ENCODE results near the gene ORM2. TPM values are rescaled to one million over a fixed set of nuclear protein-coding genes. Genes with fewer than 3 reads are reported as not detected.

The ORM2 gene
- total and polyA plus RNA-seq, 2 experiments from 2014 or later: 0.76 TPM

- Histone ChIP-seq H3K9me2 (ENCODE audit: insufficient read depth) (no peaks in the 10 kb centered on the region), H4K20me1 (replicated peaks; ENCODE audit: insufficient read depth) (no peaks in the 10 kb centered on the region), H3K27me3 (ENCODE audit: insufficient read depth) (no peaks in the 10 kb centered on the region), H3K4me2 (no peak overlapping the region), H3K4me1 (ENCODE audit: insufficient read depth) (peaks cover 7% of the 10 kb centered on the region), H3K36me3 (ENCODE audit: insufficient read depth) (peaks cover 34% of the 10 kb centered on the region), H3F3A (replicated peaks; ENCODE audit: low read depth) (no peaks in the 10 kb centered on the region), H3K27ac (ENCODE audit: low read depth) (no peak overlapping the region), H3K4me3 (no peak overlapping the region), H2AFZ (no peak overlapping the region), H3K79me2 (replicated peaks; ENCODE audit: insufficient read depth) (no peaks in the 10 kb centered on the region)
- H3K27me3 Mint-ChIP-seq (ENCODE audit: insufficient read depth, low read depth, poor library complexity): no peaks in the 10 kb centered on the region
- H3K9me3 Mint-ChIP-seq: peaks cover 19% of the 10 kb centered on the region
- TF ChIP-seq POLR2AphosphoS5 (IDR thresholded peaks at IDR 0.05; ENCODE audit: low read depth) (no peak), JUNB (IDR thresholded peaks at IDR 0.05; ENCODE audit: unreplicated experiment) (no peak), ZNF331 (CRISPR knock-in tag; IDR thresholded peaks at IDR 0.05; ENCODE audit: low read depth) (no peak), REST (IDR thresholded peaks at IDR 0.05; ENCODE audit: unreplicated experiment) (no peak), ZNF462 (CRISPR knock-in tag; IDR thresholded peaks at IDR 0.05) (no peak), ETS1 (IDR thresholded peaks at IDR 0.05) (no peak), EZH2phosphoT487 (IDR thresholded peaks at IDR 0.05; ENCODE audit: unreplicated experiment) (no peak), CREB1 (CRISPR knock-in tag; IDR thresholded peaks at IDR 0.05; ENCODE audit: low read depth) (no peak), CTCF (conservative IDR thresholded peaks at IDR 0.05; ENCODE audit: low read depth in 2 of 2) (no peak), STAT1 (IDR thresholded peaks at IDR 0.05; ENCODE audit: unreplicated experiment) (no peak), EZH2 (IDR thresholded peaks at IDR 0.05; ENCODE audit: low read depth, unreplicated experiment) (no peak), NANOG (IDR thresholded peaks at IDR 0.05; ENCODE audit: borderline replicate concordance) (no peak), ZNF114 (CRISPR knock-in tag; IDR thresholded peaks at IDR 0.05) (no peak)
- ATAC-seq (no peak), DNase-seq (ENCODE audit: low spot score) (no peak)
- H3K4me1 Mint-ChIP-seq: peaks cover 17% of the 10 kb centered on the region
- no peak overlapping the region for H3K27ac Mint-ChIP-seq
- no peak overlapping the region for H3K4me3 Mint-ChIP-seq
- H3K36me3 Mint-ChIP-seq (ENCODE audit: low read depth): peaks cover 45% of the 10 kb centered on the region
Measured at GRCh38 chr9:114291886-114292590, 37.6 kb upstream of the ORM2 start.
